Measurements from ENCODE around the gene FBXO41.

- no peak for TF ChIP-seq ZNF362 (tag by site-specific recombination; IDR thresholded peaks at IDR 0.05)
- no peak for TF ChIP-seq YY1 (tag by site-specific recombination; IDR thresholded peaks at IDR 0.05)
- TF ChIP-seq CTCF (tag by site-specific recombination; IDR thresholded peaks at IDR 0.05) = no peak
Measured at GRCh38 chr2:73269686-73270465, 14.4 kb downstream of the FBXO41 start.

Measured in HEK293 (cell line).